B cell (primary cell): Measurements from ENCODE around the gene COL21A1. TPM values are rescaled to one million over a fixed set of nuclear protein-coding genes. Genes with fewer than 3 reads are reported as not detected.

Experiments
- ATAC-seq: fragments of 200-7000 bp; cut with Tn5 transposase; one replicate; pipeline ENCODE4 v1.10.0; 2021; ENCODE audit warnings: low read depth, mild to moderate bottlenecking, moderate number of reproducible peaks, moderate library complexity
- CTCF ChIA-PET: fragments of 350-600 bp; sonication (Branson Sonifier 250); formaldehyde crosslinking; loops from one replicate; lab custom pipeline; 2021; ENCODE audit warnings: antibody characterized with exemption, inconsistent platforms; lab: Charles Lee
- POLR2A ChIA-PET: fragments of 350-600 bp; sonication (Branson Sonifier 250); formaldehyde crosslinking; loops from one replicate; lab custom pipeline; 2021; ENCODE audit warnings: antibody characterized with exemption; lab: Charles Lee
- DNase-seq: peaks from one replicate; pipeline ENCODE4 v3.0.0; 2013
- H2AFZ ChIP-seq: 2 replicates; pipeline ENCODE4 v1.6.1; 2012; ENCODE audit warnings: mild to moderate bottlenecking, low read depth, low read length; ENCODE audit not compliant: insufficient read depth, poor library complexity, severe bottlenecking
- H3K27ac ChIP-seq, 2 donors: 1 replicate in 1 of 2; 2 replicates in 1 of 2; pipeline ENCODE4 v1.5.1; 2012 to 2013; ENCODE audit warnings: low read length in 2 of 2, mild to moderate bottlenecking in 2 of 2, moderate library complexity in 1 of 2
- H3K27me3 ChIP-seq, 4 experiments: fragments of 200-600 bp in 1 of 4; sonication (generic) in 1 of 4; replicated peaks in 1 of 4; 1 replicate in 2 of 4; 2 replicates in 2 of 4; pipeline versions ENCODE4 v1.6.1 to v1.7.0; 2013 to 2016; ENCODE audit warnings: low read length in 3 of 4, mild to moderate bottlenecking in 2 of 4, mixed read lengths in 1 of 4, moderate library complexity in 1 of 4; ENCODE audit not compliant: insufficient read depth in 4 of 4, control insufficient read depth in 3 of 4; ENCODE audit errors: control extremely low read depth in 1 of 4
- H3K36me3 ChIP-seq, 2 experiments: replicated peaks in 1 of 2; 1 replicate in 1 of 2; 2 replicates in 1 of 2; pipeline versions ENCODE4 v1.6.1 to v1.7.1; 2013; ENCODE audit warnings: low read length in 1 of 2; ENCODE audit not compliant: insufficient read depth in 2 of 2, control insufficient read depth in 1 of 2; ENCODE audit errors: control extremely low read depth in 1 of 2, extremely low read depth in 1 of 2
- H3K4me1 ChIP-seq, 2 donors: fragments of 200-600 bp in 1 of 2; sonication (generic) in 1 of 2; 1 replicate in 1 of 2; 2 replicates in 1 of 2; pipeline versions ENCODE4 v1.5.1 to v1.6.1; 2013 to 2017; ENCODE audit warnings: low read length in 2 of 2; ENCODE audit not compliant: control insufficient read depth in 2 of 2, insufficient read depth in 2 of 2
- H3K4me2 ChIP-seq: replicated peaks from 2 replicates; pipeline ENCODE3; 2012; ENCODE audit warnings: mild to moderate bottlenecking, low read depth, low read length; ENCODE audit not compliant: poor library complexity, severe bottlenecking
- H3K4me3 ChIP-seq, 5 experiments: fragments of 200-600 bp in 1 of 5; sonication (generic) in 1 of 5; 1 replicate in 3 of 5; 2 replicates in 2 of 5; pipeline versions ENCODE4 v1.5.1 to v1.7.0; 2011 to 2016; ENCODE audit warnings: low read length in 4 of 5, mild to moderate bottlenecking in 4 of 5, low read depth in 2 of 5, control low read depth in 1 of 5, moderate library complexity in 1 of 5; ENCODE audit not compliant: insufficient read depth in 1 of 5; ENCODE audit errors: control extremely low read depth in 1 of 5, extremely low read depth in 1 of 5
- H3K79me2 ChIP-seq: fragments of 200-600 bp; sonication (generic); one replicate; pipeline ENCODE4 v1.6.0; 2016; ENCODE audit warnings: low read length; ENCODE audit not compliant: control insufficient read depth, insufficient read depth
- H3K9ac ChIP-seq: fragments of 200-600 bp; sonication (generic); 2 replicates; pipeline ENCODE4 v1.6.1; 2017; ENCODE audit warnings: mild to moderate bottlenecking, low read length, moderate library complexity
- H3K9me3 ChIP-seq, 3 donors: one replicate each; pipeline versions ENCODE4 v1.6.1 to v1.7.1; 2013; ENCODE audit warnings: low read length in 2 of 3; ENCODE audit not compliant: control insufficient read depth in 2 of 3, insufficient read depth in 1 of 3; ENCODE audit errors: control extremely low read depth in 1 of 3
- H4K20me1 ChIP-seq: 2 replicates; pipeline ENCODE4 v1.6.0; 2012; ENCODE audit warnings: mild to moderate bottlenecking, low read length; ENCODE audit not compliant: insufficient read depth, control insufficient read depth, poor library complexity, severe bottlenecking
- H3K27ac Mint-ChIP-seq: one replicate; pipeline ENCODE4 v1.8.0; 2021; ENCODE audit warnings: mixed read lengths
- H3K27me3 Mint-ChIP-seq: one replicate; pipeline ENCODE4 v1.8.0; 2021; ENCODE audit warnings: mixed read lengths
- H3K4me1 Mint-ChIP-seq: one replicate; pipeline ENCODE4 v1.8.0; 2021; ENCODE audit warnings: mixed read lengths
- H3K4me3 Mint-ChIP-seq: one replicate; pipeline ENCODE4 v1.8.0; 2021; ENCODE audit warnings: mixed read lengths
- H3K9me3 Mint-ChIP-seq: one replicate; pipeline ENCODE4 v1.8.0; 2022; ENCODE audit warnings: mixed read lengths; ENCODE audit not compliant: insufficient read depth
- CTCF ChIP-seq: fragments of 200-600 bp; IDR thresholded peaks from one replicate; pipeline ENCODE4 v1.8.0; 2022; ENCODE audit warnings: antibody characterized with exemption, mild to moderate bottlenecking
- EZH2 ChIP-seq: IDR thresholded peaks from 2 replicates; pipeline ENCODE4 v1.6.1; 2012; ENCODE audit warnings: borderline replicate concordance, low read depth, mild to moderate bottlenecking, moderate library complexity, low read length; ENCODE audit not compliant: insufficient read depth, poor library complexity, severe bottlenecking
- WGBS: methylation state at CpG from one replicate; pipeline ENCODE4 v1.1.5; 2013; ENCODE audit warnings: missing lambda C conversion rate; ENCODE audit not compliant: insufficient coverage; 5-methylcytosine and 5-hydroxymethylcytosine counted together
- intact Hi-C: fragments of 100-400 bp; cut with micrococcal nuclease; formaldehyde crosslinking; loops from one replicate; pipeline ENCODE4 v1.10.0; 2022
- polyA plus RNA-seq: library from polyadenylated mRNA; depleted of rRNA; stranded (reverse); fragments of >200 nt; gene quantifications from 2 replicates; pipeline ENCODE4 v1.2.3, GENCODE V29; 2012
- total RNA-seq, 2 donors: library from RNA; stranded (reverse); fragments of 120-200 nt in 1 of 2; gene quantifications; 1 replicate in 1 of 2; 2 replicates in 1 of 2; pipeline versions ENCODE4 v1.2.3 to v1.2.4, GENCODE V29; 2013 to 2022

Gene COL21A1
- total and polyA plus RNA-seq, 2 donors (not counting 1 experiment from before 2014, with no cell fraction given): not detected

- Histone ChIP-seq H3K79me2 (no peaks in the 10 kb centered on the region), H3K9ac (no peak overlapping the region), H3K9me3 (peaks cover 0 to 2% (median 0%) of the 10 kb centered on the region in 3 donors), H3K4me3 (no peak overlapping the region), H4K20me1 (no peaks in the 10 kb centered on the region), H2AFZ (no peak overlapping the region), H3K4me2 (no peak overlapping the region), H3K4me1 (no peaks in the 10 kb centered on the region), H3K36me3 (no peaks in the 10 kb centered on the region), H3K27me3 (no peaks in the 10 kb centered on the region), H3K27ac (no peak overlapping the region)
- TF ChIP-seq CTCF (no peak), EZH2 (no peak)
- POLR2A ChIA-PET: no interaction called here
- intact Hi-C loops: no loop called here
- Mint-ChIP-seq H3K4me3 (no peak overlapping the region), H3K27ac (no peak overlapping the region), H3K9me3 (peaks cover 5% of the 10 kb centered on the region), H3K27me3 (no peaks in the 10 kb centered on the region), H3K4me1 (no peaks in the 10 kb centered on the region)
- CTCF ChIA-PET: no interaction called here
- no CpG with 5 or more reads among the region's 2 CpGs for WGBS
- ATAC-seq: no peak
- DNase-seq: no peak
These were observed 150.3 kb downstream of the COL21A1 start for GRCh38 chr6:56096946-56097621.

GRCh38 chr6:56096541-56096940 is 150.8 kb downstream of the COL21A1 start:
- Histone ChIP-seq H3K36me3 (no peaks in the 10 kb centered on the region), H3K9ac (no peak overlapping the region), H4K20me1 (no peaks in the 10 kb centered on the region), H3K4me2 (no peak overlapping the region), H3K4me3 (no peak overlapping the region), H3K79me2 (no peaks in the 10 kb centered on the region), H3K27me3 (no peaks in the 10 kb centered on the region), H3K27ac (no peak overlapping the region), H2AFZ (no peak overlapping the region), H3K4me1 (no peaks in the 10 kb centered on the region), H3K9me3 (peaks cover 0 to 2% (median 0%) of the 10 kb centered on the region in 3 donors)
- Mint-ChIP-seq H3K4me1 (no peaks in the 10 kb centered on the region), H3K9me3 (peaks cover 5% of the 10 kb centered on the region), H3K27ac (no peak overlapping the region), H3K27me3 (no peaks in the 10 kb centered on the region), H3K4me3 (no peak overlapping the region)
- DNase-seq (no peak), ATAC-seq (no peak)
- intact Hi-C loops: no loop called here
- TF ChIP-seq EZH2 (no peak), CTCF (no peak)
- POLR2A ChIA-PET: no interaction called here
- CTCF ChIA-PET: no interaction called here
